ENCODE results near the gene LRRC4C.

Gene LRRC4C

GRCh38 chr11:40160418-40160817 is 1299.0 kb downstream of the LRRC4C start:
- no peak for DNase-seq

- DNase-seq, result no peak
These were observed 1309.7 kb downstream of the LRRC4C start for GRCh38 chr11:40149721-40150120.

GRCh38 chr11:40140560-40140959 is 1318.9 kb downstream of the LRRC4C start:
- no peak for DNase-seq

DNA sequence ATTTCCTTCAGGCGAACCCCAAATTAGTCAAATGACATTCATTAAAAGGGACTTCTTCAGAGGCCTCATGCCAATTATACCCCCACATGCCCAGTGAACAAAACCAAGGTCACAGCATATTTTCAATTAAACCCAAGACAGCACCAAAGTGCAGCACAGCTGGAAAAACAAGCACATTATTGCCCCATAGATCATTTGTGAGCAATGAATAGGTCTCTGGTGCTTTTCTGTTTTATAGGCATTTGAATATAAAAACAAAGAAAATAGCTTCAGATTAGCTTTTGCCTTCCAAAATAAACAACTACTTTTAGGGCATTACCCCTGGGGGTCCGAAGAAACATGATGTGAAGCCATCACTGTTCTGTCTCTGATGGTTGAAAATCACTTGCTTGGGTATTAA is 1319.9 kb downstream of the LRRC4C start:
- no peak for DNase-seq

GRCh38 chr11:40139066-40139465 is 1320.4 kb downstream of the LRRC4C start:
- DNase-seq, result no peak

DNA sequence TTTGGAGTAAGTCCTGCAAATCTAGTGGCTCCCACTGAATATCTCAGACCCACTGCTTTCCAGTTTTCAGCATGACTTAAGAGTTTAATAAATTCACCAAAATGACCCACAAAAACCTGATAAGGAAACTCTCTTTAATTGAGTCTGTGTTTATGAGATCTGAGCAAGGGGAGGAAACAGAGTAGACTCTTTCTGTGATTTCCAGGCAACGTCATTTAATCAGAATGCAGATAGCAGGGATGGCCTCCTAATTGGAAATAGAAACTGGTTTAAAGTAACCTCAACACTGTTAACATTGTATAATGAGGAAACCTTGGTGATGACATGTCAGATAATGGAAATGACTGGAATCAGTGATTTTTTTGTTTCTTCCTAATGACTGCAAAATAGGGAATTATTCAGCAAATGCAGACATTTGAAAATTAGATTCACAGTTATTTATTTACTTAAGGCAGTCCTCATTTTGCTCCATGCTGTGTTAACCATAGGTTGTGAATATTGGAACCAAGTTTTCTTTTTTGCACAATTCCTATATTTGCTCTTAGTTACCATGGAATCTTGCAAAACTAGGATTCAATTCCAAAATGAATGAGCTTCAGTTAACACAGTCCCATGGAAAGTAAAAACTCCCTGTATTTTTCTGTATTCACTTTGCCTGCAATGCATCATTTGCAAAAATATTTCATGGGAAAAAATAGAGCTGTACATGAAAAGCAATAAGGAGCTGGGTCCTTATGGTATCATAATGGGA is 1324.5 kb downstream of the LRRC4C start:
- no peak for DNase-seq

GRCh38 chr11:40133498-40133897 is 1326.0 kb downstream of the LRRC4C start:
- DNase-seq, result no peak

DNA sequence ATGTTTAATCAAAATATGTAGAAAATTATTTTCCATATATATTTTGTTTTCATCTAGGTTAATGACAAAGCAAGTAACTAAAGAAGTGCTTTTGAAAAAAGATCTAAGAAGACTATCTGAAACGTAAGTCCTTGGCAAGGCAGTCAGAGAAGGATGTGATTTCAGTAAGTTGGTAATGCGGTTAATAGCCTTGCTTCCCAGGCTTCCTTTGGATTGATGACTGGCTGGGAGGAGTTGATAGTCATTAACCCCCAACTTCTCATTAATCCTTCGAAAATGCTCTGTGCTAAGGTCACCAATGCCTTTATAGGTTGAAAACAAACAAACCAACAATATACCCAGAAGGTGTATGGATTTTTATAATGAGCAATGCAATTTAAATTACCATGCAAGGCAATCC is 1326.5 kb downstream of the LRRC4C start:
- DNase-seq, result no peak

GRCh38 chr11:40130427-40130826 is 1329.0 kb downstream of the LRRC4C start:
- DNase-seq, result peak in 1 of 3 experiments; percentile 5

GRCh38 chr11:40129266-40129665 is 1330.2 kb downstream of the LRRC4C start:
- peak in 1 of 3 experiments; percentile 18 for DNase-seq

GRCh38 chr11:40125054-40125453 is 1334.4 kb downstream of the LRRC4C start:
- no peak for DNase-seq

GRCh38 chr11:40119661-40120060 is 1339.8 kb downstream of the LRRC4C start:
- DNase-seq, result no peak

GRCh38 chr11:40118780-40119179 is 1340.7 kb downstream of the LRRC4C start:
- DNase-seq, result peak in 1 of 3 experiments; percentile 4

- DNase-seq, result no peak
These were observed 1341.4 kb downstream of the LRRC4C start for GRCh38 chr11:40118026-40118425.

DNA sequence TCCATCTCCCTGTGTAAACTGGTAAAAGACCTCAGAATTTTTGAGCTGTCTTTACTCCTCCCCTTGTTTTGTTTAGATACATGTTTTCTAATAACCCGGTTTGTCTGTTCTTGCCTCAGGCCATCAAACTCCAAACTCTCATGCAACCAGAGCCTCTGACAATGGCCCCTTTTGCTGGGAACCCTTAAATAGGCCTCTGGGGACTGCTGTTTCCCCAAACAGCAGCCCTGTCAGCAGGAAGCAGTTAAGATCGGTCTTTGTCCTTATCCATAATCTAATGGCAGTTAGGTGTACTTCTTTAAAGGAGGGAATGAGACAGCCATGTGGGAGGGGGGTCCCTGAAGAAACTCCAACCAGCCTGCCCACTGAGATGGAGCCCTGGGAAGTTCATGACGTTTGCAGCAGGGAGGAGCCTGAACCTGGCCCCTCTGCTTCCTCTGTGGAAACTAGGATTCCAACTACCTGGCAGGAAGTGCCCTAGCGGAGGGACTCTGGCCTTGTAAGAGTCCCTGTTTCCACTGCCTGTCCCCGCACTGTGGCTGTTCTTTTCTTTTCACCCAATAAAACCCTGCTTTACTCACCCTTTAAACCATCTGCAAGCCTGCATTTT is 1354.4 kb downstream of the LRRC4C start:
- DNase-seq, result no peak

GRCh38 chr11:40100781-40101180 is 1358.7 kb downstream of the LRRC4C start:
- no peak for DNase-seq

- DNase-seq, result no peak
These were observed 1359.3 kb downstream of the LRRC4C start for GRCh38 chr11:40100162-40100553.

- no peak for DNase-seq
These were observed 1359.9 kb downstream of the LRRC4C start for GRCh38 chr11:40099426-40100161.

DNA sequence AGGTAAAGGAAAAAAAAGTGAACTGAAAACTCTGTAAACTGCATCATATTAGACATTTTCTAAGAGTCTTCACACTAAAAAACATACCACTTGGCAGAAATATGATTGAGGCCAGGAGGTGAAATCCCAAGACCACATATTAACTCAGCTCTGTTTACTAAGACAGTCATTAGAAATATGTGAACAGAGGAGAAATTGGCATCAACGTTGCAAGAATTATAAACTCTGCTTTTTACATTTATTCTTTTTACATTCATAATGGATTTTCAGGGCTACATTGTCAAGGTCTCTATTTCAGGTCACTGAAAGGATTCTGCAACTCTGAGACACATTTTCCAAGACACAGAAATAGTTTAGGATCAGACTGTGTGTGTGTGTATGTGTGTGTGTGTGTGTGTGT is 1364.0 kb downstream of the LRRC4C start:
- no peak for DNase-seq

GRCh38 chr11:40094954-40095353 is 1364.5 kb downstream of the LRRC4C start:
- no peak for DNase-seq

GRCh38 chr11:40080434-40080833 is 1379.0 kb downstream of the LRRC4C start:
- no peak for DNase-seq

Measured in NCI-H1417 (cell line).